ENCODE data around the gene HID1.

Gene HID1

DNA sequence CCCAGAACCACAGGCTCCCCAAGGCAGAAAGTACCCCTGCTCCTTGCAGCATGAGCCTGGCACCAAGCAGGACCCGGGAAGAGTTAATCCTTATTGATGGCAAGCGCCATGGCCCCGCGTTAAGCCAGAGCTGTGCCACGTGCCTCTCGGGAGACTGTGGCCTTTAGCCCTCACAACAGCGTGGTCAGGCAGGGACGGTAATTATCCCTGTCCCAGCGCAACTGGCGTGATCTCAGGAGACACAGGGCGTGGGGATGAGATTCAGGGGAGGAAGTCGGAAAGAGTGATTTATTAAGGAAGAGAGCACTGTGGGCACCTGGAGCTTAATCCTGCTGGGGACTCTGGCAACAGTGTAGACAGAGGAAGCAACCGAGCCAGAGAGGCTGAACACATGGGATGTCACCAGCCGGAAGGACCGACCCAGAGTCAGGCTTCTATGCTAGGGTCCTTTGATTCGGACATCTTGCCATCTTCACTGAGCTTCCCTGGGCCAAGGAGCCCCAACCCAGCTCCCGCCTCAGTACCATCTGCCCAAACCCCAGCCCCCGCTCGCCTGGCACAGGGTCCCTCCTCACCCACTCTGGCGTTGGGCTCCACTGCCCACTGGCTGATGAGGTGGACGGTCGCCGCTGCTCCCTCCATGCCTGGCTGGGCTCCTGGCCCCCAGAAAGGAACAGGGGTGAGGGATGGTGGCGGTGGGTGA is 20.0 kb downstream of the HID1 start:
- H3K4me3 ChIP-seq (ENCODE audit: low read depth in 1 of 2, low read length in 1 of 2), result no peak overlapping the region
- TF ChIP-seq, protein P1, sequence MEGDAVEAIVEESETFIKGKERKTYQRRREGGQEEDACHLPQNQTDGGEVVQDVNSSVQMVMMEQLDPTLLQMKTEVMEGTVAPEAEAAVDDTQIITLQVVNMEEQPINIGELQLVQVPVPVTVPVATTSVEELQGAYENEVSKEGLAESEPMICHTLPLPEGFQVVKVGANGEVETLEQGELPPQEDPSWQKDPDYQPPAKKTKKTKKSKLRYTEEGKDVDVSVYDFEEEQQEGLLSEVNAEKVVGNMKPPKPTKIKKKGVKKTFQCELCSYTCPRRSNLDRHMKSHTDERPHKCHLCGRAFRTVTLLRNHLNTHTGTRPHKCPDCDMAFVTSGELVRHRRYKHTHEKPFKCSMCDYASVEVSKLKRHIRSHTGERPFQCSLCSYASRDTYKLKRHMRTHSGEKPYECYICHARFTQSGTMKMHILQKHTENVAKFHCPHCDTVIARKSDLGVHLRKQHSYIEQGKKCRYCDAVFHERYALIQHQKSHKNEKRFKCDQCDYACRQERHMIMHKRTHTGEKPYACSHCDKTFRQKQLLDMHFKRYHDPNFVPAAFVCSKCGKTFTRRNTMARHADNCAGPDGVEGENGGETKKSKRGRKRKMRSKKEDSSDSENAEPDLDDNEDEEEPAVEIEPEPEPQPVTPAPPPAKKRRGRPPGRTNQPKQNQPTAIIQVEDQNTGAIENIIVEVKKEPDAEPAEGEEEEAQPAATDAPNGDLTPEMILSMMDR (IDR thresholded peaks at IDR 0.05), result no peak
- no peaks in the 10 kb centered on the region for H3K36me3 ChIP-seq
- H3K4me1 ChIP-seq (ENCODE audit: control insufficient read depth in 1 of 2, insufficient read depth in 1 of 2, low read depth in 1 of 2, low read length in 1 of 2), result no peaks in the 10 kb centered on the region
- peaks cover 7% of the 10 kb centered on the region for H3K9me3 ChIP-seq
- H3K27me3 ChIP-seq, result peaks cover 44% of the 10 kb centered on the region
- no peak overlapping the region for H3K27ac ChIP-seq

DNA sequence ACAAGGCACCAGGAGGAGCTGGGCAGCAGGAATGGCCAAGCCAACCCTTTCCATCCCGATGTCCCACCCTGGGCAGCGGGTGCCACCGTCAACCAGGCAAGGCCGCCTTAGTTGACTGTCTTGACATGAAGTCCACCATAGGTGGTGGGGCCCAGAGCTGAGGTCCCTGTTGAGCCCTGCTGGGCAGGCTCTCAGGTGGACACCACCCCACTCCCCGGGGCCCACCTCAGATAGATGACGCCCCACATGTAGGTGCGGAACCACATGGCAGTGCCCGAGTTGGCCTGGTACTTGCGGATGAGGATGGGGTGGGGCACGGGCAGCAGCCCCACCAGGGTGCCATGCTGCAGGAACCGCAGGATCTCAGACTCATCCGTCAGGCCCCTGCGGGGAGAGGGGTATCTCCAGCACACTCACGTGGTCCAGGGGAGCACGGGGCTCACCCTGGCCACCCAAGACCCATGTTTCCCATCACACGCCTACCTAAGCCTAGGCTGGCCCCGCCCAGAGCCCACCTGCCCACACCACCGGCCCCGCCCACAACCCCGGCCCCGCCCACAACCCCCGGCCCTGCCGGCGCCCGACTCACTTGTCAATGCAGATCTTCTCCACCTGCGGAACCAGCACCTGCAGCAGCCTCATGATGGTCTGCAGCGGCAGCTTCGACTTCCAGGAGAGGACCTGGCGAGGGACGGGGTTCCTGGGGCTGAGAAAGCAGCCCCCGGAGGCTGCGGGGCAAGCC is 20.7 kb downstream of the HID1 start:
- no peak overlapping the region for H3K4me3 ChIP-seq (ENCODE audit: low read depth in 1 of 2, low read length in 1 of 2)
- TF ChIP-seq, protein P1 (IDR thresholded peaks at IDR 0.05), result no peak
- H3K9me3 ChIP-seq, result peaks cover 6% of the 10 kb centered on the region
- H3K27me3 ChIP-seq, result peaks cover 52% of the 10 kb centered on the region
- H3K4me1 ChIP-seq (ENCODE audit: control insufficient read depth in 1 of 2, insufficient read depth in 1 of 2, low read depth in 1 of 2, low read length in 1 of 2), result no peaks in the 10 kb centered on the region
- no peak overlapping the region for H3K27ac ChIP-seq
- no peaks in the 10 kb centered on the region for H3K36me3 ChIP-seq

DNA sequence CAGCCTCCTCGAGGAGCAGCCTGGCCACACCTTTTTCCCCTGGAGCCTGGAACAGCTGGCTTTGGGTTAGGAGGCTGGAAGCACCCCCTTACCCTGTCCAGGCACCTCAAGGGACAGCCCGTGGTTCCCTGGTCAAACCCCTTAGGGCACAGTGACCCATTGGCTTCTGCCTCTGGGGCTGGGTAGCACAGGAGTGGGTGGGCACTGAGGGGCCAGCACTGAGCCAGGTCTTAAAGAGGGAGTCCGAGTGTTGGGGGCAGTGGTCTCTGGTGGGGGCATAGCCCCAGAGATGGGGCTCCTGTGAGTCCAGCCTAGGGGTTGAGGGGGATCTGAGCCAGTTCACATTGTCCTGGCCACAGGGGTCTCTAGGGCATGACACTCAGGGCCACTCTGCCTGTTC is 21.5 kb downstream of the HID1 start:
- no peaks in the 10 kb centered on the region for H3K9me3 ChIP-seq
- no peaks in the 10 kb centered on the region for H3K36me3 ChIP-seq
- H3K4me3 ChIP-seq (ENCODE audit: low read depth in 1 of 2, low read length in 1 of 2), result no peak overlapping the region
- H3K27ac ChIP-seq, result no peak overlapping the region
- no peaks in the 10 kb centered on the region for H3K4me1 ChIP-seq (ENCODE audit: control insufficient read depth in 1 of 2, insufficient read depth in 1 of 2, low read depth in 1 of 2, low read length in 1 of 2)
- TF ChIP-seq, protein P1 (IDR thresholded peaks at IDR 0.05), result no peak
- H3K27me3 ChIP-seq, result peaks cover 60% of the 10 kb centered on the region

DNA sequence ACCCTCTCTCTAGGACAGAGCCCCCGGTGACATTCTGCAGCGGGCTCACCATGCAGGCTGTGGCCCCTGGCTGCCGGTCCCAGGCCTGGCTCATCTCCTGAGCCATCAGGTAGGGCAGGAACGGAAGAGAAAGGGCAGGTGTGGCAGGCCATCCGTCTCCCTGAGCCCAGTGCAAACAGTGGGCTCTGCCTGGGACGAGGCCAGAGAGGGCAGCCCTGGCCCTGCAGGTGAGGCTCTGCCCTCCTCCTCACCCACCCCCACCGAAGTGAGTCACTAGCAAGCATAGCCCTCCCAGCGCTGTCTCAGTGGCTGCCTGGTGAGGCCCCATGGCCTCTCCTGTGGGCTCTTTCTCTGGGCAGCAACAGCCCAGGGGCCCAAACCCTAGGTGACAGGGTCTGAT is 22.4 kb downstream of the HID1 start:
- H3K27me3 ChIP-seq, result peaks cover 68% of the 10 kb centered on the region
- no peaks in the 10 kb centered on the region for H3K9me3 ChIP-seq
- TF ChIP-seq, protein P1 (IDR thresholded peaks at IDR 0.05), result no peak
- H3K36me3 ChIP-seq, result no peaks in the 10 kb centered on the region
- no peak overlapping the region for H3K4me3 ChIP-seq (ENCODE audit: low read depth in 1 of 2, low read length in 1 of 2)
- H3K4me1 ChIP-seq (ENCODE audit: control insufficient read depth in 1 of 2, insufficient read depth in 1 of 2, low read depth in 1 of 2, low read length in 1 of 2), result no peaks in the 10 kb centered on the region
- no peak overlapping the region for H3K27ac ChIP-seq

DNA sequence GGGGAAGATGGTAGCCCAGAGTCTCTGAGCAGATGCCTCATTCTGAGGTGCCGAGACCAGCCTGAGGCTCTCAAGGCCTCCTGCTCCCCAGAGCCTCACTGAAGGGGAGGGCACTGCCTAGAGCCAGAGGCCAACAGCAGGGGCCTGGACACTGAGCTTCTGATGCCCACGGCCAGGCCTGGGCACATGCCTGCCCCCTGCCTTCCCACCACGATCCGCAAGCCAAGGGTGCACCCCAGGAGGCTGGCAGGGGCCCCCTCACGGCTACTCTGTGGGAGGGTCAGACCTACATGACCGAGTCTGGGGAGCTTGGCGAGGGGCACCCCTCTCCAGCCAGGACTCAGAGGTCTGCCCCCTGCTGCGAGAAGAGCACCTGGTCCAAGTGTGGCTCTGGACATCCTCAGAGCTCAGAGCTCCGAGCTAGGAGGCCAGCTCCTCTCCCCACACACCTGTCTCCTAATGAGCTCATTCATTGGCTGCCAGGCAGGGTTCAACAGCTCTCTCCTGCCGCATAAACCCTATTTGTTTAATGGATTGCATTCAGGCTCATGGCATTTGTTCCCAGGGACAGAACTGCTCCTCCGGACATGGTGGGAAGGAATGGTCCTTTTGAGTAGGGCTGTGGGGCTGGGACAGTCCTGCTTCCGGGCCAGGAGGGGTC is 23.0 kb downstream of the HID1 start:
- Histone ChIP-seq H3K27me3 (peaks cover 74% of the 10 kb centered on the region), H3K4me1 (ENCODE audit: control insufficient read depth in 1 of 2, insufficient read depth in 1 of 2, low read depth in 1 of 2, low read length in 1 of 2) (no peaks in the 10 kb centered on the region), H3K36me3 (no peaks in the 10 kb centered on the region), H3K27ac (no peak overlapping the region), H3K4me3 (ENCODE audit: low read depth in 1 of 2, low read length in 1 of 2) (no peak overlapping the region), H3K9me3 (no peaks in the 10 kb centered on the region)
- TF ChIP-seq, protein P1 (IDR thresholded peaks at IDR 0.05), result no peak

Measured in neutrophil (primary cell).